Stimulated activated CD4-positive, alpha-beta T cell treated with anti-CD3 and anti-CD28 coated beads, TNF-alpha, amount 100 ng/mL, for 48 hours (primary cell): ENCODE results near the gene OBSCN.

ENCODE experiments used
- DNase-seq, 3 donors: peaks; one replicate each; pipeline ENCODE4 v3.0.0-alpha.2; 2020; ENCODE audit warnings: low read depth in 3 of 3

The OBSCN gene

GRCh38 chr1:228358764-228359612 is 151.1 kb downstream of the OBSCN start:
- no peak for DNase-seq

- no peak for DNase-seq
Observed at GRCh38 chr1:228359613-228360532, 152.0 kb downstream of the OBSCN start.

GRCh38 chr1:228360533-228361313 is 152.9 kb downstream of the OBSCN start:
- DNase-seq, result no peak

GRCh38 chr1:228361314-228362140 is 153.7 kb downstream of the OBSCN start:
- no peak for DNase-seq

GRCh38 chr1:228362141-228362883 is 154.5 kb downstream of the OBSCN start:
- no peak for DNase-seq

- DNase-seq, result no peak
Observed at GRCh38 chr1:228362884-228363450, 155.1 kb downstream of the OBSCN start.

GRCh38 chr1:228363686-228364067 is 155.8 kb downstream of the OBSCN start:
- no peak for DNase-seq

- DNase-seq, result no peak
Observed at GRCh38 chr1:228364068-228364705, 156.3 kb downstream of the OBSCN start.

GRCh38 chr1:228364706-228365213 is 156.9 kb downstream of the OBSCN start:
- DNase-seq, result no peak

- no peak for DNase-seq
Observed at GRCh38 chr1:228365271-228366061, 157.6 kb downstream of the OBSCN start.

GRCh38 chr1:228366062-228366865 is 158.4 kb downstream of the OBSCN start:
- no peak for DNase-seq

GRCh38 chr1:228366866-228367741 is 159.3 kb downstream of the OBSCN start:
- no peak for DNase-seq

- DNase-seq, result no peak
Observed at GRCh38 chr1:228367798-228368791, 160.3 kb downstream of the OBSCN start.

- no peak for DNase-seq
Observed at GRCh38 chr1:228368801-228369607, 161.2 kb downstream of the OBSCN start.
